SK-N-SH treated with all-trans-retinoic acid at 6 μM for 48 hours (cell line): Measurements from ENCODE around the gene ORC4.

Experiments
- ARNTL ChIP-seq: fragments of 450-650 bp; formaldehyde crosslinking; IDR thresholded peaks from 2 replicates; pipeline ENCODE4 v1.5.0; 2020; ENCODE audit warnings: low read depth, mild to moderate bottlenecking, moderate library complexity, borderline replicate concordance
- CSRNP3 ChIP-seq: fragments of 250-450 bp; sonication (Bioruptor Pico); IDR thresholded peaks from 2 replicates; pipeline ENCODE4 v1.5.1; 2021; ENCODE audit warnings: mild to moderate bottlenecking, moderate library complexity
- ISL1 ChIP-seq: fragments of 250-450 bp; sonication (Bioruptor Pico); IDR thresholded peaks from 2 replicates; pipeline ENCODE4 v2.1.2; 2022; ENCODE audit warnings: mild to moderate bottlenecking, moderate library complexity
- PPARA ChIP-seq: fragments of 250-450 bp; sonication (Bioruptor Pico); IDR thresholded peaks from 2 replicates; pipeline ENCODE4 v1.5.0; 2020; ENCODE audit warnings: mild to moderate bottlenecking, borderline replicate concordance
- ZFP30 ChIP-seq: fragments of 450-650 bp; formaldehyde crosslinking; IDR thresholded peaks from 2 replicates; pipeline ENCODE4 v1.5.0; 2022; ENCODE audit warnings: mild to moderate bottlenecking, moderate library complexity
- TF ChIP-seq, protein P1 (sequence below): fragments of 250-450 bp; sonication (Bioruptor Pico); IDR thresholded peaks from 2 replicates; pipeline ENCODE4 v1.5.1; 2020; ENCODE audit warnings: low read depth, mild to moderate bottlenecking, moderate library complexity
- TF ChIP-seq, protein P2 (sequence below): fragments of 250-450 bp; sonication (Bioruptor Pico); IDR thresholded peaks from 2 replicates; pipeline ENCODE4 v1.8.0; 2020; ENCODE audit warnings: mild to moderate bottlenecking, moderate library complexity, borderline replicate concordance

GRCh38 chr2:147933931-147934330 lies 86.6 kb downstream of the ORC4 start:
- TF ChIP-seq ZFP30 (no peak), ISL1 (CRISPR knock-in tag) (no peak), PPARA (no peak), ARNTL (CRISPR knock-in tag) (no peak), CSRNP3 (CRISPR knock-in tag) (no peak)
- TF ChIP-seq, protein P1, sequence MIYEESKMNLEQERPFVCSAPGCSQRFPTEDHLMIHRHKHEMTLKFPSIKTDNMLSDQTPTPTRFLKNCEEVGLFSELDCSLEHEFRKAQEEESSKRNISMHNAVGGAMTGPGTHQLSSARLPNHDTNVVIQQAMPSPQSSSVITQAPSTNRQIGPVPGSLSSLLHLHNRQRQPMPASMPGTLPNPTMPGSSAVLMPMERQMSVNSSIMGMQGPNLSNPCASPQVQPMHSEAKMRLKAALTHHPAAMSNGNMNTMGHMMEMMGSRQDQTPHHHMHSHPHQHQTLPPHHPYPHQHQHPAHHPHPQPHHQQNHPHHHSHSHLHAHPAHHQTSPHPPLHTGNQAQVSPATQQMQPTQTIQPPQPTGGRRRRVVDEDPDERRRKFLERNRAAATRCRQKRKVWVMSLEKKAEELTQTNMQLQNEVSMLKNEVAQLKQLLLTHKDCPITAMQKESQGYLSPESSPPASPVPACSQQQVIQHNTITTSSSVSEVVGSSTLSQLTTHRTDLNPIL (CRISPR knock-in tag) = no peak
- TF ChIP-seq, protein P2, sequence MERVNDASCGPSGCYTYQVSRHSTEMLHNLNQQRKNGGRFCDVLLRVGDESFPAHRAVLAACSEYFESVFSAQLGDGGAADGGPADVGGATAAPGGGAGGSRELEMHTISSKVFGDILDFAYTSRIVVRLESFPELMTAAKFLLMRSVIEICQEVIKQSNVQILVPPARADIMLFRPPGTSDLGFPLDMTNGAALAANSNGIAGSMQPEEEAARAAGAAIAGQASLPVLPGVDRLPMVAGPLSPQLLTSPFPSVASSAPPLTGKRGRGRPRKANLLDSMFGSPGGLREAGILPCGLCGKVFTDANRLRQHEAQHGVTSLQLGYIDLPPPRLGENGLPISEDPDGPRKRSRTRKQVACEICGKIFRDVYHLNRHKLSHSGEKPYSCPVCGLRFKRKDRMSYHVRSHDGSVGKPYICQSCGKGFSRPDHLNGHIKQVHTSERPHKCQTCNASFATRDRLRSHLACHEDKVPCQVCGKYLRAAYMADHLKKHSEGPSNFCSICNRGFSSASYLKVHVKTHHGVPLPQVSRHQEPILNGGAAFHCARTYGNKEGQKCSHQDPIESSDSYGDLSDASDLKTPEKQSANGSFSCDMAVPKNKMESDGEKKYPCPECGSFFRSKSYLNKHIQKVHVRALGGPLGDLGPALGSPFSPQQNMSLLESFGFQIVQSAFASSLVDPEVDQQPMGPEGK (CRISPR knock-in tag) = no peak
